Measurements from ENCODE around the gene SCN11A.
"Not testable (repeated sequence)": the region's sequence is repeated elsewhere in the genome, so short reads cannot be mapped to it uniquely, and the experiment has no call there.

SCN11A gene

DNA sequence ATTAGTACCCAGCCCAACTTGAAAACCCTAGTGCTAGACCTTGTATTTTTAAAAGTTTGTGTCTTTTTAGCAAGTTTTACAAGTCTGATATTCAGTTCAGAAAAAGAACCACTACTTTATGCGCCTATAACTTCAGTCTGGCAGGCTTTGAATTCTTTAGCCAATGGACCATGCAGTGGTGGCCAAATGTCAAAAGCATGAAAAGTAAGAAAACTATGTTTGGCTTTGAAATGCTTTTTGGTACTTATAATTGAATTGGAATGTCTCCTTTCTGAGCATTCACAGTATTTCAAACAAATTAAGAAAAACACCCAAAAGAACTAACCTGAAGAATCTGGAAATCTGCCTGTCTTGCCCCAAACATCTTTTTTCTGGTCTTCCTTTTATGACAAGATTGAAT lies 12.9 kb upstream of the SCN11A start:
- DNase-seq = no peak

DNA sequence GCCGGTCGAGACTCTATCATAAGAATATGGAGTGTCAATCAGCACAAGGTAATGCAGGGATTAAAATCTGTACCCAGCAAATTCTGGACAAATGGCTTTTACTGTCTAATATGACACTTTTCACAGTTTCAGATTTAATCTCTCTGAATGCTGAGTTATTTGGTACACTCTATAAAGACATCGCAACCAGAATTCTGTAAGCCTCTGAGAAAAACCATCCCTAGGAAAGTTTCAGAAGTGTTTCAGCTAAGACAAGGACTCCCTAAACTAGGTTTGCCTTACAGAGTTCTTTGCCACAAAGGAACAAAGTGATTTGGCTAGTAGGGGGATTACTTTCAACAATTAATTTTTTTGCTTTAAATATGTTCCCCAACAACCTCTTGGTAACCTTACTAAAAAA lies 11.4 kb upstream of the SCN11A start:
- DNase-seq = no peak

DNA sequence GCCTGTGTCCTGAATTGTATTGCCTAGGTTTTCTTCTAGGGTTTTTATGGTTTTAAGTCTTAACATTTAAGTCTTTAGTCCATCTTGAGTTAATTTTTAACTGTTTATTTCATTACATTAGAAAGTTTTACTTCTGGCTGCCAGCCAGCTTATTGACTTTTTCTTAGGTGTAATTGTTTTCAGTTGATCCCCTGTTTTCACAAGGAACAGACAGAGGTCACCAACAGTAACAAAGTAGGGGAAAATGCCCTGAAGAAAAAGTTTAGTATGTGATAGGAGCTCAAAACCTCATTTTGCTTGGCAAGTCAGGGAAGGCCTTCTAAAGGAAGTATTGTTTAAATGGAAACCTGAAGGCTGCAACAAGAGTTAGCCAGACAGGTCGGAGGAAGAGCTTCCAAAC lies 10.4 kb upstream of the SCN11A start:
- DNase-seq = no peak

DNA sequence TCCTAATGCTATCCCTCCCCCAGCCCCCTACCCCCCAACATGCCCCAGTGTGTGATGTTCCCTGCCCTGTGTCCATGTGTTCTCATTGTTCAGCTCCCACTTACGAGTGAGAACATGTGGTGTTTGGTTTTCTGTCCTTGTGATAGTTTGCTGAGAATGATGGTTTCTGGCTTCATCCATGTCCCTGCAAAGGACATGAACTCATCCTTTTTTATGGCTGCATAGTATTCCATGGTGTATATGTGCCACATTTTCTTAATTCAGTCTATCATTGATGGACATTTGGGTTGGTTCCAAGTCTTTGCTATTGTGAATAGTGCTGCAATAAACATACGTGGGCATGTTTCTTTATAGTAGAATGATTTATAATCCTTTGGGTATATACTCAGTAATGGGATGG lies 9.5 kb upstream of the SCN11A start:
- not testable (repeated sequence) for DNase-seq

DNA sequence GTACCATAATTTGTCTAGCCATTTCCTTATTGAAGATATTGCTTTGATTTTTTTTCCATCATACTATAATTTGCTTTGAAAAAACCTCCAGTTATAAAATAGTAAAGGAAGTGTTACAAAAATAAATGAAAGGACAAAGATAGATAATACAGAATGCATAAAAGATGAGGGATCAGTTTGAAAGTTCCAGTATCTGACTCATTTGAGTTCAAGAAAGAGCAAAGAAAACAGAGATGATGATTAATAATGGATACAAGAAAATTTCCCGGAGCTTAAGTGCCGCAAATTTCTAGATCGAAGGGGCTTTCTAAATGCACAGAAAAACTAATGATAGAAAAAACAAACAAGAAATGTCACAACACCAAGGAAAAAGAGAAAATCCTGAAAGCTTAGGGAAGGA lies 4.4 kb upstream of the SCN11A start:
- no peak for DNase-seq

DNA sequence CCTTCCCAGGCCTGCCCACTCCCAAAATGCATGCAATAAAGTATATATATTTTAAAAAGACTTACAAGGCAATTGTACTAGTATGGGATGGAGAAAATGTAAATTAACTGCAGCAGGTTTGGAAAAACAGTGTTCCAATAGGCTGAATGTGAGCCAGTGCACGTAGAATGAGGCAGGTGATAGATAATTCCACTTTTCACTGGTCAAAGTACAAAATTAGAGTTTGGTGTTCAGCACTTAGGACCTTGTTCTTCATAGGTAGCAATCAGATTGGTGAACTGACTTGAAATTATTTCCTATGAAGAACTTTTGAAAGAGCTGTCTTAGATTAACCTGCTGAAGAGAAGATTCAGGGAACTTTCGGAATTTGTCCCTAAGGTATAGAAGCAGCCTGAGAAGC lies 2.0 kb upstream of the SCN11A start:
- DNase-seq = no peak

DNA sequence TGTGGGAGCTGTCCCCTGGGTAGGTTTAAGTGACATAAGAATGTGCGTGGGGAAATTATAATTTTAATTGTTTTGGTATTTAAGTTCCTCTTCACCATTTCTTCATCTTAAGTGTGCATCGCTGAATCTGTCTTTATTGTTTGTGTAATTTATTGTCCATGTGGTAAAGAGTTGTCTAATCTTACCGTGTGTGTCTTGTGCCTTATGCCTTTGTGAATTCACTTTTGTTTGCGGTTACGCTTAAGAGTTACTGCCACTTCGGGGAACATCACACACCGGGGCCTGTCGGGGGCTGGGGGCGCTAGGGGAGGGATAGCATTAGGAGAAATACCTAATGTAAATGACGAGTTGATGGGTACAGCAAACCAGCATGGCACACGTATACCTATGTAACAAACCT lies 839 bp upstream of the SCN11A start:
- DNase-seq = no peak

DNA sequence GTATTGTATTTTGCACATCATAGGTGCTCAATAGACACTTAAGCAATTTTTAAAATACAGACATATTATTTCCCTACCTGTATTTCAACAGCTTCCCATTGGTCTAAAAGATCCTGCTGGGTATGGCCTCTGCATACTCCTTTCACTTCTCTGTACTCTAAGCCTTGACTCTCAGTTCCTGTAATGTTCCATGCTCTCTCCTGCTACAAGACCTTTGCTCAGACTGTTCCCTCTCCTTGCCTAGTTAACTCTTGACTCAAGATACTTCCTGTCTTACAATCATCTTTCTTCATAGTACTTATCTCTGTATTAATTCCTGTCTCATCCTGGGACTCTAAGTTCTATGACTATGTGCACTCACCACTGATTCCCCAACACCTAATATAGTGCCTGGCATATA lies 1.7 kb downstream of the SCN11A start:
- no peak for DNase-seq

DNA sequence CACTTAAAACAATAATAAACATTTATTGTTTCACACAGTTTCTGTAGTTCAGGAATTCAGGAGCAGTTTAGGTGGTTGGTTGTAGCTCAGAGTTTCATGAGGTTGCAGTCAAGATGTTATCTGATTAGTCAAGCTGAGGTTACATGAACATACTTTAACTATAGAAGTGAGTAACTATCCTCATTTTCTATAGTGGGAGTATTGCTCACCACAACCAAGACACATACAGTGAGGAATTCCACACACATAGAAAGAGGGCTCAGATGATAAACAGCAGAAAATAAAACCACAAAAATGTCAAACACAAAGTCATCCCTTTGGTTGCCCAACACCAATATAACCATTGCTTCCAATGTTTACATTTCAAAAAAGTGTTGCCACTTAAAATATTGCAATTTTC lies 13.6 kb downstream of the SCN11A start:
- DNase-seq = no peak

DNA sequence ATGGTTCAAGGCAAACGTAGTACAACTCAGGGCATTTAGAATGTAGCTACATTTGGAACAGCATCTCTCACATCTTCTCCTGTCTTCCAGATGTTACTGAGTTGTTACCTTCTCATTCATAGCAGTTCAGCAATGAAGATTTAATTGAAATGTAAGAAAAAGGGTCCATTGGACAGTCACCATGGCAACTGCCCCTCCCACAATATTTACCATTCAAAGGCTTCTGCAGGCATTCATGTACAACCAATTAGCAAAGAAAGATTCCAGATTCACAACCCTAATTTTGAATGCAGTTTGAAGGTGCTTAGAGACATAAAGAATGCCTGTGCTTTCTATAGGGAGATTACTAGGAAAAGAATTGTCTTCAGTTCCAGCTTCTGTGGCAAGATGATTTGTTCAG lies 22.2 kb downstream of the SCN11A start:
- DNase-seq = no peak

DNA sequence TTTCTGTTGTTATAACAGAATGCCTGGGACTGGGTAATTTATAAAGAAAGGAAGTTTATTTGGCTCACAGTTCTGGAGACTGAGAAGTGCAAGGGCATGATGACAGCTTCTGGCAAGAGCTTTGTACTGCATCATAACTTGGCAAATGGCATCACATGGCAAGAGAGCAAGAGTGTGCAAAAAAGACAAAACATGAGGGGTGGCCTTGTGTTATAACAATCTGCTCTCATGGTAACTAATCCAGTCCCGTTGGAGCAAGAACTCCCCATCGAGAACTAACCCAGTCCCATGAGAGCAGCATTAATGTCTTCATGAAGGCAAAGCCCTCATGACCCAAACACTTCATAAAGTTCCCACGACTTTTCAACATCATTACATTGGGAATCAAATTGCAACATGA lies 23.2 kb downstream of the SCN11A start:
- no peak for DNase-seq

DNA sequence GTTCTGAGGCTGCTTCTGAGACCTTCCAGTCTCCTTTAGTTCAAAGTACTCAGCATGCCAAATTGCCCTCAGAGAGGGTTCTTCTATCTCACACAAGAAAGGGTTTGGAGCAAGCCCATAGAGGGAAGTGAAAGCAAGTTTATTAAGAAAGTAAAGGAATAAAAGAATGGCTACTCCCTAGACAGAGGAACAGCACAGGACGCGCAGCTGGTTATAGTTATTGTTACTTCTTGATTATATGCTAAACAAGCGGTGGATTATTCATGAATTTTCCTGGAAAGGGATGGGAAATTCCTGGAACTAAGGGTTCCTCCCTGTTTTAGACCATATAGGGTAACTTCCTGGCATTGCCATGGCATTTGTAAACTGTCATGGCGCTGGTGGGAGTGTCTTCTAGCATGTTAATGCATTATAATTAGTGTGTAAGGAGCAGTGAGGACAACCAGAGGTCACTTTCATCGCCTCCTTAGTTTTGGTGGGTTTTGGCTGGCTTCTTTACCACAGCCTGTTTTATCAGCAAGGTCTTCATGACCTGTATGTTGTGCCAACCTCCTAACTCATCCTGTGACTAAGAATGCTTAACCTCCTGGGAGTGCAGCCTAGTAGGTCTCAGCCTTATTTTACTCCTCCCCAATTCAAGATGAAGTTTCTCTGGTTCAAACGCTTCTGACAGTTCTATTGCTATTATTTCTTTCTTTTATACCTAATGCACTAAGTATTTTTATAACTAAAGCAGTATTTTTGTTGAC lies 26.3 kb downstream of the SCN11A start:
- DNase-seq = no peak

DNA sequence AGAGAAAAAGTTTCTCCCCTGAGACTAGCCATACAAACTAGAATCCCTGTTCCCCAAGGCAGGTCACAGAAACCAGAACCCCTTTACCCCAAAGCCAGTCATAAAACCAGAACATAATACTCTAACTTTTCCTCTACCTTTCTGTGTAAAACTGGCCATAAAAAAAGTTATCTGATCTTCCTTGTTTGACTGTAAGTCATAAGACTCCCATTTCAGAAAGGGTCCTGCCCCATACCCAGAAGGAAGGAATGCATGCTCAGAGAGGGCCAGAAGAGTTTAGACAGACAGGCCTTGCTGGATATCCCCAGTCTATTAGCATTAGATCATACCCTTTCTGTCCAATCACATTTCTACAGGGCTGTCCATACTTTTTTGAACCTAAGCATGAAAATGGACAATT lies 27.2 kb downstream of the SCN11A start:
- no peak for DNase-seq

DNA sequence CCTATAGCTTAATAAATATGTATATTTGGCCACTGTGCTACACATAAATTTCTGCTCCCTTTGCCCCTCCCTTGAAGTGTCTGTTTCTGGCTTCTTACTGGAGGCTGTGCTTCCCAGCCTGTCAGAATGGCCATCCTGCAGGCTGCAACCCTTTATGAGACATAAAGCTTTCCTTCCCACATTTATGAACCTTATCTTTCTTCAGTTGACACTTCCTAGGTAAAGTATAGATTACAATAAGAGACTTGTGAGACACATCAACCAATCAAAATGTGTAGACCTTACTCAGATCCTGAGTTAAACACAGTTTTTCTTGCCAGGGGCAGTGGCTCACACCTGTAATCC lies 29.5 kb downstream of the SCN11A start:
- DNase-seq = no peak

DNA sequence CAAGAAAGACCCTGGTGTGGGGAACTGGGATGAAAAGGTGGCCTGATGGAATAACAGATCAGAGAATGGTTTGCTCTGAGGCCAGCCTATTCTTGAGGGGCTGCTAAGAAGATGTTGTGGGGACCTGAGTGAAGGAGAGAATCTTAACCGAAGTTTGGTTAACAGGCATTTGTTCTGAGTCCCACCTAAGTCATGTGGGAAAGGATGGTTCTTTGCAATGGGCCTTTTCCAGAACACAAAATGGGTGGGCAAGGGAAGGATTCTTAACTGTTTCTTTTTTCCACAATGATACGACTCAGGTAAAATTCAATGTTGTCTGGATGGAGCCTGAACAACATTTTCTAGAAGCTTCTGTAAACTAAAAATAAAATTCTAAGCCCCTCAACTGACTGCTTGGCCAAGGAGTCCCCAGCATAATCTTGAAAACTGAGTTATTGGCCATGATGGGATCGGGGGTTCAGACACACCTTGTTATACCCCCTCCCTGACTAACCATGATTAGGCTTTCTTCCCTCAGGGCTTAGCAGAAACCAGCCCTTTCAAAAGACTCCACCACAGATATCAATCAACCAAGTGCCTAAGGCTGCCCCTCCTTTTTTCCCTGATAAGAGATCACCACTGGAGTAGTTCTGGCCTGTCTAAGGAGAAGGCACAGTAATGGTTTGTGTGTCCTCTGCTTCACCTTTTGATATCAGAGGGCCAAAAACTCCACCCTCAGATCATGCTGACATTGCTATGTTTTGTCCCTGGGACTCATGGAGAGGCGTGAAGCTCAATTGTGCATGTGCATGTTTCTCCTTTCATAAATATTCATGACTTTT lies 30.1 kb downstream of the SCN11A start:
- no peak for DNase-seq

DNA sequence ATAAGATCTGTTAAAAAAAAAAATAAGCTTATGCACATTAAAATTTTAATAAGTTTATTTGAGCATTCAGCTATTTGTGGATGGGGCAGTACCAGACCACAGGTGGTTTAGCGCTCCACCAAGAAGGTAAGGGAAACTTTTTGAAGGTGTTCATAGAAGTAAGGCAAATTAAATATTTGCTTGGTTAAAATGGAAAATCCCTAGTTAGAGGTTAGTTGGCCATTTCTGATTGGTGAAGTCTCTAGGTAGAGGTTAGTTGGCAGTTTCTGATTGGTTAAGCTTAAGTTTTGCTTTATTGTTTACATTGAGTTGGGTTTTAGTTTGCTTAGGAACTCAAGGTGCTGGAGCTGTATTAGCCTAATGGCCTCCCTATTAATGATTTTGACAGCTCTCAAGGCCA lies 30.7 kb downstream of the SCN11A start:
- no peak for DNase-seq

DNA sequence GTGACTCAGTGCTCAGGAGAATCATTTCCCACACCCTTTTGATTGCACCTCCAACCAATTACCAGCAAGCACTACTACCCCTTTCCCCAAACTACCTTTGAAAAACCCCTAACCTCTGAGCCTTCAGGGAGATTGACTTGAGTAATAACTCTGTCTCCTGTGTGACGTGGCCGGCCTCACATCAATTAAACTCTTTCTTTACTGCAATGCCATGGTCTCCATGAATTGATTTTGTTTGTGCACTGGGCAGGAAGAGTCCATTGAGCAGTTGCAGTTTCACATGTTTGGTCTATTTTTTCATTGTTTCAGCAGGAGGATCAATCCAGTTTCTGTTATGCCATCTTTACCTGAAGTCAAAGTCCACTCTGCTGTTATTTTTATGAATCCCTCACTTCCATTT lies 32.4 kb downstream of the SCN11A start:
- no peak for DNase-seq

DNA sequence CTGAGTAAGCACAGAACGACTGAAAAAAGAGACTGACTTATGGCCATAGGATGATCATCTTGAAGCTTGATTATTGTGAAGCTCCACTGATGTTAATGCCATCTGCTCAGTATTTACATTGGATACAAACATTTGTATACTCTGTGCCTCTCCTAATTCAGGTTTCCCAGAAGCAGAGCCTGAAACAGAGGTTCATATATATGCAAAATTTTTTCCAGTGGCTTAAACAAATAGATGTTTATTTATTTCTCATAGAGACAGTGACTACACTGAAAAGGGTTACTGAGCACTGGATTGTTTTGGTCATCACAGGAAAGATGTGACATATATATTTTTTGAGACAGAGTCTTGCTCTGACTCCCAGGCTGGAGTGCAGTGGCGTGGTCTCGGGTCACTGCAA lies 36.3 kb downstream of the SCN11A start:
- DNase-seq = no peak

DNA sequence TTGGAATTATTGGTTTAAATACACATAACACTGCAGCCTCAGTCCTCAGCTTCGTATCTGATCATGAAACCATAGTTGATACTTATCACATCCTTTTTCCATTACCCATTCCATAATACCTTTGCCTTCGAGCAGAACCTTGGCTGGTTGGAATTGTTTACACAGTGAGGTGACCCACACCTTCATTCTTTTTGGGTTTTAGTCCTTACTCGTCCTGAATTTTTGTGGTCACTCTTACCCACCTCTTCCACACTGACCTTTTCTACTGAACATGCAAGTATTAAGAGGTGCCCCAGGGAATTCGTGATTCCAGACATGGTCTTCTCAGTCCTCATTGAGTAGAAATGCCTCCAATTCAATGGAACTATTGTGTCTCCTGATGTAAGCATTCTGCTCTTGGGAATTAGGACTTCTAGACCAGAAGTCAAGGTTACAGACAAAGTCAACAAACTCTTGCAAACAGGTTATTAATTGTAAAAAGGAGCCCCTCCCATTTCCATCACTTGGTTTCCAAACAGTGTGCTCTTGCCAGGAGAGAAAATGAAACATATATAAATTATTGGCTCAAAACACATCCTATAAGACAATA lies 37.7 kb downstream of the SCN11A start:
- DNase-seq = no peak

DNA sequence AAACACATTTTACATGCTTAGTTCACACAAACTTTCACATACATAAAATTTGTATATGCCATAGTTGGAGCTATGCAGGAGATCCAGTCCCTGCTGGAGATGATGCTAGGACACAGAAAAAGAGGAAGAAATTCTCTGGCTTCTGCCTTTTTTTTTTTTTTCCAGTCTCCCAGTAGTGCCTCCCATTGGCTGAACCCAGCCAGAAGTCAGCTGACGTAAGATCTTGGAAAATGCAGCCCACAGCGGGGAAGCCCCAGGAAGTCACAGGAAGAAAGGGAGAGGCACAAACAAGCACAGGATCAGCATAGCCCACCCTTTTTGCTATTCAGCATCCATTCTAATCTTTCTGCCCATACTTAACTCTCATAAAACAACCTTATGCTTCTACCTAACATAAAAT lies 38.5 kb downstream of the SCN11A start:
- DNase-seq = no peak

DNA sequence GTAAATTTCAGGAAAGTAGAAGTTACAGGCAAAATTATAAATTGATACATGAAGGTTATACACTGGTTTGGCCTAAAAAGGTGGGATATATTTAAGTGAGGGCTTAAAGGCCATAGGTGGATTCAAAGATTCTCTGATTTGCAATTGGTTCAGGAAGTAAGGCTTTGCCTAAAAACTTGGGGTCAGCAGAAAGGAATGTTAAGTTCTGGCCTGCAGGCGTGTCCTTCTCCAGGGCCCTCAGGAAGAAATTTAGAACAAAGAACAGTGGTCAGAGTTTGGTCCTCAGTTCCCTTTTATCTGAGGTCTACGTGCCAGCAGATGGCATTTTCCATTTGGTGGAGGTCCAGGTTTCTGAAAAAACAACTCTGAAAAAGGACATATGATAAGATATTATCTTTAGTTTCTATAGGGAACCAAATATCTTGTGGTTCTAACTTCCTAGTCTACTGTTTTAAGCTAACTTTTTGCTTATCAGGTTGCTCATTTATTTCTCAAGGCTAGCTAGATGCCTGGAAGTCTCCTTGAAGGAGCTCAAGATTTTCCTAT lies 40.5 kb downstream of the SCN11A start:
- DNase-seq = no peak

DNA sequence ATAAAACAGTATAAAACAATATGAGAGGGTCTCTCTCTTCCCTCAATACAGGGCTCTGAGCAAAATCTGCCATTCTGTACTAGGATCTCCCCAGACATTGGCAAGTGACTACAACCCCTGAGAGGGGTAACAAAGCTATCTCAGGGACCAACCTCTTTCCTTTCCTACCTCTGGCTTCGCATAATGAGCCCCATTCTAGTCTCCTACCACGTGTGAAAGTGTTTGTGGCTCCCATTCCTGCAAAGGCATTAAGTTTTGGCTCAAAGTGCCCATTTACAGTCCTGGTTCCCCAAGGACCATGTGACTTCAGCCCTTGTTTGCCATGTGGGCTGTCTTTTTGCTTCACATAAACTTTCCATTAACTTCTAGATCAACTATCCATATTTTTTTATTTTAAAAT lies 46.4 kb downstream of the SCN11A start:
- no peak for DNase-seq

Data from NCI-H82 (cell line).